ENCODE measurements around the gene AGAP5.
"Not testable (repeated sequence)": the region's sequence is repeated elsewhere in the genome, so short reads cannot be mapped to it uniquely, and the experiment has no call there.

AGAP5 gene

GRCh38 chr10:73697675-73698159 is at the start of gene AGAP5:
Gene AGAP5, minus strand, starts transcription at chr10:73698109. Its CDS starts 354 bp downstream, at chr10:73697755.
- not testable (repeated sequence) for DNase-seq (ENCODE audit: extremely low read depth in 1 of 2, low read depth in 1 of 2)

GRCh38 chr10:73746721-73747120 is 48.8 kb upstream of the AGAP5 start:
- no peak for DNase-seq (ENCODE audit: extremely low read depth in 1 of 2, low read depth in 1 of 2)

- peak; percentile 20 to 23 for DNase-seq (ENCODE audit: extremely low read depth in 1 of 2, low read depth in 1 of 2)
Measured at GRCh38 chr10:73744664-73744975, 46.7 kb upstream of the AGAP5 start.

- DNase-seq (ENCODE audit: extremely low read depth in 1 of 2, low read depth in 1 of 2): peak; percentile 86 to 91
Measured at GRCh38 chr10:73743905-73744663, 46.2 kb upstream of the AGAP5 start, which contains the start of gene SEC24C. Gene SEC24C, plus strand, starts transcription at chr10:73744372. Its CDS starts 2,461 bp downstream, at chr10:73746833.

GRCh38 chr10:73743327-73743904 is 45.5 kb upstream of the AGAP5 start:
- no peak for DNase-seq (ENCODE audit: extremely low read depth in 1 of 2, low read depth in 1 of 2)

GRCh38 chr10:73742454-73742734 is 44.5 kb upstream of the AGAP5 start:
- no peak for DNase-seq (ENCODE audit: extremely low read depth in 1 of 2, low read depth in 1 of 2)

GRCh38 chr10:73740501-73741254 is 42.8 kb upstream of the AGAP5 start:
- not testable (repeated sequence) for DNase-seq (ENCODE audit: extremely low read depth in 1 of 2, low read depth in 1 of 2)

GRCh38 chr10:73734796-73735305 is 36.9 kb upstream of the AGAP5 start:
- no peak for DNase-seq (ENCODE audit: extremely low read depth in 1 of 2, low read depth in 1 of 2)

- no peak for DNase-seq (ENCODE audit: extremely low read depth in 1 of 2, low read depth in 1 of 2)
Measured at GRCh38 chr10:73734028-73734720, 36.3 kb upstream of the AGAP5 start.

GRCh38 chr10:73732931-73733623 is 35.2 kb upstream of the AGAP5 start:
- DNase-seq (ENCODE audit: extremely low read depth in 1 of 2, low read depth in 1 of 2): no peak

GRCh38 chr10:73732426-73732825 is 34.5 kb upstream of the AGAP5 start:
- no peak for DNase-seq (ENCODE audit: extremely low read depth in 1 of 2, low read depth in 1 of 2)

- DNase-seq (ENCODE audit: extremely low read depth in 1 of 2, low read depth in 1 of 2): no peak
Measured at GRCh38 chr10:73731588-73732375, 33.9 kb upstream of the AGAP5 start.

GRCh38 chr10:73730153-73730906 is 32.4 kb upstream of the AGAP5 start:
- DNase-seq (ENCODE audit: extremely low read depth in 1 of 2, low read depth in 1 of 2): peak; percentile 71 to 80

GRCh38 chr10:73729781-73730152 is 31.9 kb upstream of the AGAP5 start:
- peak in 1 of 2 donors; percentile 13 for DNase-seq (ENCODE audit: extremely low read depth in 1 of 2, low read depth in 1 of 2)

- no peak for DNase-seq (ENCODE audit: extremely low read depth in 1 of 2, low read depth in 1 of 2)
Measured at GRCh38 chr10:73723516-73723915, 25.6 kb upstream of the AGAP5 start.

- not testable (repeated sequence) for DNase-seq (ENCODE audit: extremely low read depth in 1 of 2, low read depth in 1 of 2)
Measured at GRCh38 chr10:73720561-73720960, 22.7 kb upstream of the AGAP5 start.

GRCh38 chr10:73717556-73717955 is 19.6 kb upstream of the AGAP5 start:
- no peak for DNase-seq (ENCODE audit: extremely low read depth in 1 of 2, low read depth in 1 of 2)

- DNase-seq (ENCODE audit: extremely low read depth in 1 of 2, low read depth in 1 of 2): no peak
Measured at GRCh38 chr10:73716251-73716650, 18.3 kb upstream of the AGAP5 start.
